Measurements from ENCODE around the gene BMP10. TPM values are rescaled to one million over a fixed set of nuclear protein-coding genes. Genes with fewer than 3 reads are reported as not detected.

The BMP10 gene
- polyA plus RNA-seq, 3 donors: not detected

DNA sequence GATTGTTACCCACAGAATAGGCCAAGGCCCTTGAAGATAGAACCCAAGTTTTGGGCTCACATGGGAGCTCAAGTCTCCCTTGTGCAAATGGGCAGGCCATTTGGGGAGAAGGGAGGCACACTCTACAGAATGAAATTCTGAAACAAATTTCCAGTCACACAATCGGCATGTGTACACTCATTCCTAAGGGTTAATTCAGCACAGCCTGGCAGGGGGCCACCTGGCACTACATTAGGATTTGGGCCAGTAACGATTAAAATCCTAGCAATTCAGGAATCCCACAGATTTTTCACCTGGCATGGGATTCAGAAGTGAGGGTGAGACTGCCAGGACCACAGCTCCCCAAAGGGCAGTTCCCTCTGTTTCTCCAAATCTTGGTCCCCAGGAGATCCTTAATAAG is 46.4 kb downstream of the BMP10 start:
- Histone ChIP-seq H3K4me1 (ENCODE audit: control insufficient read depth in 1 of 2, insufficient read depth in 2 of 2, low read length in 2 of 2) (peaks cover 23 to 24% of the 10 kb centered on the region in 2 donors), H4K20me1 (ENCODE audit: insufficient read depth, low read length) (peaks cover 13% of the 10 kb centered on the region), H3K27me3 (ENCODE audit: control insufficient read depth in 2 of 2, insufficient read depth in 2 of 2, low read length in 2 of 2) (no peaks in the 10 kb centered on the region), H3K79me2 (ENCODE audit: insufficient read depth, low read length) (peaks cover 27% of the 10 kb centered on the region), H3K36me3 (replicated peaks in 1 of 2; ENCODE audit: control insufficient read depth in 1 of 2, insufficient read depth in 2 of 2, low read length in 2 of 2) (peaks cover 76 to 84% of the 10 kb centered on the region in 2 donors), H3K4me3 (replicated peaks in 1 of 3; ENCODE audit: low read depth in 2 of 3, low read length in 3 of 3) (no peak overlapping the region), H3K9me3 (replicated peaks in 1 of 2; ENCODE audit: control insufficient read depth in 1 of 2, insufficient read depth in 1 of 2, low read length in 2 of 2) (no peaks in the 10 kb centered on the region), H3K27ac (ENCODE audit: low read depth in 1 of 2, low read length in 2 of 2) (peak overlapping the region in 1 of 2 donors; percentile 12), H2AFZ (ENCODE audit: insufficient read depth, low read depth, low read length, poor library complexity, severe bottlenecking) (no peak overlapping the region), H3K4me2 (replicated peaks; ENCODE audit: extremely low read depth, low read length, poor library complexity, severe bottlenecking) (no peak overlapping the region), H3K9ac (ENCODE audit: insufficient read depth, low read length, poor library complexity, severe bottlenecking) (no peak overlapping the region)
- Mint-ChIP-seq H3K27ac (peak overlapping the region in 5 of 7 donors; percentile 48 to 80 (median 61)), H3K4me3 (no peak overlapping the region), H3K27me3 (ENCODE audit: low read depth in 3 of 3) (no peaks in the 10 kb centered on the region), H3K9me3 (no peaks in the 10 kb centered on the region), H3K36me3 (peaks cover 75 to 88% of the 10 kb centered on the region in 2 donors), H3K4me1 (peaks cover 31% of the 10 kb centered on the region)
- no peak for DNase-seq
- TF ChIP-seq, protein P1, sequence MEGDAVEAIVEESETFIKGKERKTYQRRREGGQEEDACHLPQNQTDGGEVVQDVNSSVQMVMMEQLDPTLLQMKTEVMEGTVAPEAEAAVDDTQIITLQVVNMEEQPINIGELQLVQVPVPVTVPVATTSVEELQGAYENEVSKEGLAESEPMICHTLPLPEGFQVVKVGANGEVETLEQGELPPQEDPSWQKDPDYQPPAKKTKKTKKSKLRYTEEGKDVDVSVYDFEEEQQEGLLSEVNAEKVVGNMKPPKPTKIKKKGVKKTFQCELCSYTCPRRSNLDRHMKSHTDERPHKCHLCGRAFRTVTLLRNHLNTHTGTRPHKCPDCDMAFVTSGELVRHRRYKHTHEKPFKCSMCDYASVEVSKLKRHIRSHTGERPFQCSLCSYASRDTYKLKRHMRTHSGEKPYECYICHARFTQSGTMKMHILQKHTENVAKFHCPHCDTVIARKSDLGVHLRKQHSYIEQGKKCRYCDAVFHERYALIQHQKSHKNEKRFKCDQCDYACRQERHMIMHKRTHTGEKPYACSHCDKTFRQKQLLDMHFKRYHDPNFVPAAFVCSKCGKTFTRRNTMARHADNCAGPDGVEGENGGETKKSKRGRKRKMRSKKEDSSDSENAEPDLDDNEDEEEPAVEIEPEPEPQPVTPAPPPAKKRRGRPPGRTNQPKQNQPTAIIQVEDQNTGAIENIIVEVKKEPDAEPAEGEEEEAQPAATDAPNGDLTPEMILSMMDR (IDR thresholded peaks at IDR 0.05): no peak
- WGBS (ENCODE audit: insufficient coverage): 100% methylated on average over 1 of the region's 2 CpGs
- intact Hi-C loops (cut with micrococcal nuclease): no loop called here

DNA sequence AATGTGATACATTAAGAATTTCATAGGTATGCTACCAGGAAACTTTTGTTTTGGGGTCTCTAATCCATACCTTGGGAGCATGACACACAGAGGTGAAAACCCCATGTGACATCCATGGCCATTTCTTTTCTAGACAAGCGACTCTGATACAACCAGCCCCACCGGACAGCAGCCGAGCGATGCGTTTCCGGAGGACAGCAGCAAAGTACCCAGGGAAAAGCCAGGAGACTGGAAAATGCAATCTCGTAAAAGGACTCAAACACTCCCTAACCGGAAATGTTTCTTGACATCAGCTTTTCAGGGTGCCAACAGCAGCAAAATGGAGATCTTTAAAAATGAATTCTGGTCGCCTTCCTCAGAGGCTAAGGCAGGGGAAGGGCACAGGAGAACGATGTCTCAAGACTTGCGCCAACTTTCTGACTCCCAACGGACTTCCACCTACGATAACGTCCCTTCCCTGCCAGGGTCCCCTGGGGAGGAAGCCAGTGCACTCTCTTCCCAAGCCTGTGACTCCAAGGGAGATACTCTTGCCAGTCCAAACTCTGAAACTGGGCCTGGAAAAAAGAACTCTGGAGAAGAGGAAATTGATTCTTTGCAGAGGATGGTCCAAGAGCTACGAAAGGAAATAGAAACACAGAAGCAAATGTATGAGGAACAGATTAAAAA is 48.9 kb downstream of the BMP10 start:
- peaks cover 13% of the 10 kb centered on the region for H3K4me1 Mint-ChIP-seq
- H4K20me1 ChIP-seq (ENCODE audit: insufficient read depth, low read length): peaks cover 20% of the 10 kb centered on the region
- H3K27ac Mint-ChIP-seq: peak overlapping the region; percentile 19 to 83 (median 50)
- peak overlapping the region in 1 of 2 donors; percentile 34 for H3K27ac ChIP-seq (ENCODE audit: low read depth in 1 of 2, low read length in 2 of 2)
- H3K36me3 Mint-ChIP-seq: peaks cover 92 to 98% of the 10 kb centered on the region in 2 donors
- H3K27me3 Mint-ChIP-seq (ENCODE audit: low read depth in 3 of 3): no peaks in the 10 kb centered on the region
- H3K4me3 Mint-ChIP-seq: no peak overlapping the region
- peaks cover 0 to 8% of the 10 kb centered on the region in 2 donors for H3K4me1 ChIP-seq (ENCODE audit: control insufficient read depth in 1 of 2, insufficient read depth in 2 of 2, low read length in 2 of 2)
- H2AFZ ChIP-seq (ENCODE audit: insufficient read depth, low read depth, low read length, poor library complexity, severe bottlenecking): no peak overlapping the region
- no peak for DNase-seq
- H3K4me2 ChIP-seq (replicated peaks; ENCODE audit: extremely low read depth, low read length, poor library complexity, severe bottlenecking): no peak overlapping the region
- H3K4me3 ChIP-seq (replicated peaks in 1 of 3; ENCODE audit: low read depth in 2 of 3, low read length in 3 of 3): no peak overlapping the region
- no peaks in the 10 kb centered on the region for H3K9me3 ChIP-seq (replicated peaks in 1 of 2; ENCODE audit: control insufficient read depth in 1 of 2, insufficient read depth in 1 of 2, low read length in 2 of 2)
- H3K27me3 ChIP-seq (ENCODE audit: control insufficient read depth in 2 of 2, insufficient read depth in 2 of 2, low read length in 2 of 2): no peaks in the 10 kb centered on the region
- TF ChIP-seq, protein P1 (IDR thresholded peaks at IDR 0.05): no peak
- no peaks in the 10 kb centered on the region for H3K9me3 Mint-ChIP-seq
- H3K36me3 ChIP-seq (replicated peaks in 1 of 2; ENCODE audit: control insufficient read depth in 1 of 2, insufficient read depth in 2 of 2, low read length in 2 of 2): peaks cover 97 to 98% of the 10 kb centered on the region in 2 donors
- intact Hi-C loops (cut with micrococcal nuclease): no loop called here
- 93% methylated on average over 15 of the region's 15 CpGs for WGBS (ENCODE audit: insufficient coverage)
- H3K9ac ChIP-seq (ENCODE audit: insufficient read depth, low read length, poor library complexity, severe bottlenecking): no peak overlapping the region
- peaks cover 34% of the 10 kb centered on the region for H3K79me2 ChIP-seq (ENCODE audit: insufficient read depth, low read length)

Data from CD14-positive monocyte (primary cell).